ENCODE results near the gene ATAD3A.
A peak's percentile ranks its signal among the peaks of the same experiment; 100 is the strongest.
"Not testable (repeated sequence)": the region's sequence is repeated elsewhere in the genome, so short reads cannot be mapped to it uniquely, and the experiment has no call there.

The ATAD3A gene

DNA sequence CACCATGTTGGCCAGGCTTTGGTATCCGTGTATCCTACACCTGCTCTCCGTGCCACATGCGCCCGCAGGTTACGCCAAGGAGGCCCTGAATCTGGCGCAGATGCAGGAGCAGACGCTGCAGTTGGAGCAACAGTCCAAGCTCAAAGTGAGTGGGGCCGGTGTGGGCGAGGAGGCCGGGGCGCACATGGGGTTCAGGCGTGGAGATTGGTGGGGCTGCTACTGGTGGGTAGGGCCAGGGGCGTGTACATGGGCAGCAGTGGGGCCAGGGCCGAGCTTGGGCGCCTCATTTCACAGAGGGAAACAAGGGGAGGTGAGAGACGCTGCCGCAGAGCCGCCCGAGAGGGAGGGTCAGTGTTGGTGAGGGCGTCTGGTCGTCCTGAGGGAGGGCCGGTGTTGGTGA is 34.8 kb upstream of the ATAD3A start:
- Histone ChIP-seq H3K4me2 (peak overlapping the region; percentile 70), H3K9ac (no peak overlapping the region), H3K36me3 (peaks cover 54% of the 10 kb centered on the region), H3K4me3 (no peak overlapping the region), H3K27me3 (no peaks in the 10 kb centered on the region), H3K27ac (no peak overlapping the region), H4K20me1 (peaks cover 60% of the 10 kb centered on the region), H3K4me1 (peaks cover 47% of the 10 kb centered on the region), H3K9me3 (no peaks in the 10 kb centered on the region)
- TF ChIP-seq Cebpa-rat (IDR thresholded peaks at IDR 0.05): no peak

DNA sequence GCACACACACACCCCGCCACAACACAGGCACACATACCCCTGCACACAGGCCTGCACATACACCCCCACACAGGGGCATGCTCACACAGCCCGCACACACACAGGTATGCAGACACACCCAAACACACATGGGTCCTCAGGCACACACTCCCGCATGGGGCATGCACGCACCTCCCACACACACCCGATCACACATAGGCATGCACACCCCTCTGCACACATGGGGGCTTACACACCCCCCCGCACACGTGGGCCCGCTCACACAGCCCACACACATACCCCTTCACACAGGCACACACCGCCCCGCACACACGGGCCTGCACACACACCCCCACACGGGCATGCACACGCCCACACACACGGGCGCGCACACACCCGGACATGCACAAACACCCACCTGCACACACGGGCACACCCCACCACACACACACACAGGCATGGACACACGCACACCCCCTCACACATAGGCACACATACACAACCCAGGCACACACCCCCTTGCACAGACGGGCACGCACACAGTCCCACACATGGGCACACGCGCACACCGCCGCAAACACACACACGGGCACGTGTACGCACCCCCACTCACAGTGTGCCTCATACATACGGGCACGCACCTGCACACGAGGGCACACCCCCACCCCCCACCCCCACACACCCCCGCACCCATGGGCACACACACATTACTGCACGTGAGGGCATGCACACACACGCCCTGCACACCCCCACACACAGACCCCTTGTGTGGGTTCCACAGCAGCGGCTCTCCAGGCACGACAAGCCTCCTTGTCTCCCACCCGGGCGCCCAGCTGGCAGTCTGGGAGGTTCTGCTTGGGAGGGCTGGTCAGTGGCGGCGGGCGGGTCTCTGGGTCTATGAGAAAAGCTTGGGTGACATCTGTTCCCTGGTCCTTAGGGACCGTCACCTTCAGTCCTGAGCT is 32.1 kb upstream of the ATAD3A start:
- H4K20me1 ChIP-seq: peaks cover 57% of the 10 kb centered on the region
- TF ChIP-seq Cebpa-rat (IDR thresholded peaks at IDR 0.05): no peak
- no peaks in the 10 kb centered on the region for H3K9me3 ChIP-seq
- no peaks in the 10 kb centered on the region for H3K27me3 ChIP-seq
- H3K4me2 ChIP-seq: no peak overlapping the region
- no peak overlapping the region for H3K9ac ChIP-seq
- no peak overlapping the region for H3K4me3 ChIP-seq
- peaks cover 37% of the 10 kb centered on the region for H3K4me1 ChIP-seq
- no peak overlapping the region for H3K27ac ChIP-seq
- H3K36me3 ChIP-seq: peaks cover 67% of the 10 kb centered on the region

- not testable (repeated sequence) for H3K27ac ChIP-seq, H3K9ac ChIP-seq, H3K4me2 ChIP-seq, H3K9me3 ChIP-seq, H3K4me3 ChIP-seq, H3K27me3 ChIP-seq
- H4K20me1 ChIP-seq: peaks cover 56% of the 10 kb centered on the region
- H3K4me1 ChIP-seq: peaks cover 37% of the 10 kb centered on the region
- peaks cover 70% of the 10 kb centered on the region for H3K36me3 ChIP-seq
Measured at GRCh38 chr1:1480488-1480867, 31.5 kb upstream of the ATAD3A start.

GRCh38 chr1:1481811-1482210 is 30.2 kb upstream of the ATAD3A start:
- H3K9me3 ChIP-seq, H3K4me3 ChIP-seq, H3K27me3 ChIP-seq, H3K27ac ChIP-seq, H3K4me2 ChIP-seq, H3K9ac ChIP-seq: not testable (repeated sequence)
- H3K4me1 ChIP-seq: peaks cover 28% of the 10 kb centered on the region
- H4K20me1 ChIP-seq: peaks cover 50% of the 10 kb centered on the region
- peaks cover 81% of the 10 kb centered on the region for H3K36me3 ChIP-seq

GRCh38 chr1:1482856-1483255 is 29.1 kb upstream of the ATAD3A start:
- H3K36me3 ChIP-seq: peaks cover 81% of the 10 kb centered on the region
- no peak overlapping the region for H3K27ac ChIP-seq
- H3K4me3 ChIP-seq: no peak overlapping the region
- no peak overlapping the region for H3K9ac ChIP-seq
- no peak for TF ChIP-seq Cebpa-rat (IDR thresholded peaks at IDR 0.05)
- H4K20me1 ChIP-seq: peaks cover 39% of the 10 kb centered on the region
- H3K4me1 ChIP-seq: peaks cover 21% of the 10 kb centered on the region
- H3K27me3 ChIP-seq: no peaks in the 10 kb centered on the region
- no peaks in the 10 kb centered on the region for H3K9me3 ChIP-seq
- no peak overlapping the region for H3K4me2 ChIP-seq

DNA sequence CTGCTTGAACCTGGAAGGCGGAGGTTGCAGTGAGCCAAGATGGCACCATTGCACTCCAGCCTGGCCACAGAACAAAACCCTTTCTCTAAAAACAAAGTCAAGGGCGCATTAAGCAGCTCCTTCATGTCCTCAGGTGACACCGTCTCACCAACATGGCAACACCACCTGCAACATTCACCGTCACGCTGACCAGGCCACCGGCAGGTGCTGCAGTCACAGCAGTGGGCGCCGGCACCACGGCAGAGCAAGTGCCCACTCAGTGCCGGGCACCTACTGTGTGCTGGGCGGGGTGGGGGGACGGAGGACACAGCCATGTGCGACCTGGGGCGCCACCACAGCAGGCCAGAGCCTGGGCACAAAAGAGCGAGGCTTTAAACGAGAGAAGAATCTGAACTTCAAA is 28.2 kb upstream of the ATAD3A start:
- no peak for TF ChIP-seq Cebpa-rat (IDR thresholded peaks at IDR 0.05)
- Histone ChIP-seq H3K4me3 (no peak overlapping the region), H3K9ac (no peak overlapping the region), H3K36me3 (peaks cover 84% of the 10 kb centered on the region), H3K27me3 (no peaks in the 10 kb centered on the region), H3K9me3 (no peaks in the 10 kb centered on the region), H3K4me1 (peaks cover 21% of the 10 kb centered on the region), H3K4me2 (peak overlapping the region; percentile 53), H4K20me1 (peaks cover 34% of the 10 kb centered on the region), H3K27ac (no peak overlapping the region)

DNA sequence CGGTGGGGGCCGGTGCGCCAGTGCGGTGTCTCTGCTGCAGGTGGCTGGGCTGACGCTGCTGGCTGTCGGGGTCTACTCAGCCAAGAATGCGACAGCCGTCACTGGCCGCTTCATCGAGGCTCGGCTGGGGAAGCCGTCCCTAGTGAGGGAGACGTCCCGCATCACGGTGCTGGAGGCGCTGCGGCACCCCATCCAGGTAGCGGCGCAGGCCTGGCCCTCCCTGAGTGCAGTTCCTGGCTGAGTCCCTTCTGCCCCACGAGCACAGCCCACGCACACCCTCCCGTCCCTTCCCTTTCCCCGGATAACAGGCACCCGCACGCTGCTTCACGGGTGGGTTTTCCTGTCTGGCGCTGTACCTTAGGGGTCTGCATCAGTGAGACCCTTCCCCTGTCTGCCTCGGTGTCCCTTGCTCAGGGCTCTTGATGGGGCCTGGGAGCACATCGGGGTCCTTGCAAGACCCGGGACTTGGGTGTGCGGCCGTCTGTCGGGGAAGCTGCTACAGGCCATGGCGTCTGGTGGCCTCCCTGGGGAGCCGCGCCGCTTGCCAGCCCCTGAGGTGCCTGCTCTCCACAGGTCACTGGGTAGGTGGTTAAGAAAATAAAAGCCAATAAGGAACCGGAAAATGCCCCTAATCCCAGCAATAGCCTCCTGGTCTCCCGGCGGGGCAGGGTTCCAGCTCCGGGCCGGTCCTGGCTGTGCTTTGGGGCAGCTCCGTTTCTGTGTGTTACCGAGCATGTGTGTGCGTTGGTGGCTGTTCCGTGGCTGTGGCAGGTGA is 26.8 kb upstream of the ATAD3A start:
- not testable (repeated sequence) for H3K27ac ChIP-seq, H3K9me3 ChIP-seq, H3K9ac ChIP-seq, H3K4me3 ChIP-seq, H3K27me3 ChIP-seq
- Histone ChIP-seq H3K4me2 (peak overlapping the region; percentile 53), H3K4me1 (peaks cover 21% of the 10 kb centered on the region), H3K36me3 (peaks cover 85% of the 10 kb centered on the region), H4K20me1 (peaks cover 34% of the 10 kb centered on the region)

- H3K9me3 ChIP-seq, H3K9ac ChIP-seq, H3K27ac ChIP-seq, H3K4me3 ChIP-seq, H3K4me2 ChIP-seq, H3K27me3 ChIP-seq: not testable (repeated sequence)
- Histone ChIP-seq H3K36me3 (peaks cover 85% of the 10 kb centered on the region), H3K4me1 (peaks cover 21% of the 10 kb centered on the region), H4K20me1 (peaks cover 34% of the 10 kb centered on the region)
Measured at GRCh38 chr1:1485755-1486317, 26.1 kb upstream of the ATAD3A start.

DNA sequence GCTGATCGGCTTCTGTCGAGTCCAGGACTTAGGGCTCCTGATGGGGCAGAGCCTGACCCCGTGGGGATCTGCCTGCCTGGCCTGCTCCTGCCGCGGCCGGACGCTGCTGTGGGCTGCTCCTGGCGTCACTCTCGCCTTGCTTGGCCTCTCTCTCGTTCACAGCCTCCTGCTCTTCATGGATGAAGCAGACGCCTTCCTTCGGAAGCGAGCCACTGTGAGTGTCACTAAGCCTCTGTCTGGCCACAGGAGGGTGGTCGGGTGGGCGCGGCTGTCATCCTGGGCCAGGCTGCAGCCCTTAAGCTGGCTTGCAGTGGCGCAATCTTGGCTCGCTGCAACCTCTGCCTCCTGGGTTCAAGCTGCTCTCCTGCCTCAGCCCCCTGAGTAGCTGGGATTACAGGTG is 24.3 kb upstream of the ATAD3A start:
- peaks cover 92% of the 10 kb centered on the region for H3K36me3 ChIP-seq
- 0 out of 2 replicates have a peak, but pooled peaks cover 4% of the 10 kb centered on the region for H3K9me3 ChIP-seq
- H3K4me3 ChIP-seq: no peak overlapping the region
- no peak overlapping the region for H3K4me2 ChIP-seq
- no peak for TF ChIP-seq Cebpa-rat (IDR thresholded peaks at IDR 0.05)
- peaks cover 32% of the 10 kb centered on the region for H4K20me1 ChIP-seq
- no peaks in the 10 kb centered on the region for H3K27me3 ChIP-seq
- H3K27ac ChIP-seq: no peak overlapping the region
- H3K9ac ChIP-seq: no peak overlapping the region
- H3K4me1 ChIP-seq: peaks cover 21% of the 10 kb centered on the region

- Histone ChIP-seq H3K4me3 (no peak overlapping the region), H3K27ac (no peak overlapping the region), H3K4me2 (no peak overlapping the region), H3K4me1 (peaks cover 15% of the 10 kb centered on the region), H3K9ac (no peak overlapping the region), H3K27me3 (no peaks in the 10 kb centered on the region), H3K36me3 (peaks cover 92% of the 10 kb centered on the region), H4K20me1 (peaks cover 17% of the 10 kb centered on the region), H3K9me3 (0 out of 2 replicates have a peak, but pooled peaks cover 13% of the 10 kb centered on the region)
- no peak for TF ChIP-seq Cebpa-rat (IDR thresholded peaks at IDR 0.05)
Measured at GRCh38 chr1:1489231-1489630, 22.7 kb upstream of the ATAD3A start.

Measured in BLaER1 (cell line).